IPS-NIHi7 (cell line): Measurements from ENCODE around the gene SDSL.

ENCODE experiments used
- DNase-seq: peaks from one replicate; pipeline ENCODE4 v3.0.0; 2012; ENCODE audit warnings: mixed read lengths; ENCODE audit errors: extremely low spot score

Gene SDSL

GRCh38 chr12:113468365-113469223 lies 46.4 kb downstream of the SDSL start:
- no peak for DNase-seq

DNA sequence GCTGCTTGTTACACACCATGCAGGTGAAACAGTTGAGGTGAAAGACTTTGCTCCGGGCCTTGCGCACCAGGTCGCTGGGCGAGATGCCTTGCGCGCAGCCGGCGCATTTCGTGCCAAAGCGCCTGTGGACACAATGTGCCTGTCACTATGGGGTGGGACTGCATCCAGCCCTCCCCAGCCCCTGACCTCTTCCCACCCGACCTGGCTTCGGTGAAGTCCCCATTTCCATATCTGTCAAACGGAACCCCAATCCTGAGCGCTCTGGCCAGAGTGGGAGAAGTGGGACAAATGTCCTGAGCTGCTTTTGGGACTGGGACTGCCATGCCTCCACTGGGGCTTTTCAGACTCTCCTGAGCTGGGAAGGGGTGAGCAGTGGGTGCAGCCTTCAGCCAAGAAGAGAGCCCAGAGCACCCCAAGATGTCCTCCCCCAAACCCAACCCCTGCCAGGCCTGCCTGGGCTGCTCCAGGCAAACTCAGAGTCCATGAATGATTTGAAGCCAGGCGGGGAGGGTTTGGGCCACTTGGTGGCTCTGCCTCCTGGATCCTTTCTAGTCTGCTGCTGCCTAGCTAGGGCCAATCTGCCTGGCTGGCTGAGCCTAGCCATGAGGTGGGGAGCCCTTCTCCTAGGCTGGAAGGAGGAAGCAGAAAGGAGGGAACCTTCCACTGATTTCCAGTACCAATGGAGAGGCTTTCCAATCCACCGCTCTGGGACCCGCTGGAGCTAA lies 47.2 kb downstream of the SDSL start:
- no peak for DNase-seq

- DNase-seq = no peak
Observed at GRCh38 chr12:113469949-113470743, 48.0 kb downstream of the SDSL start.

DNA sequence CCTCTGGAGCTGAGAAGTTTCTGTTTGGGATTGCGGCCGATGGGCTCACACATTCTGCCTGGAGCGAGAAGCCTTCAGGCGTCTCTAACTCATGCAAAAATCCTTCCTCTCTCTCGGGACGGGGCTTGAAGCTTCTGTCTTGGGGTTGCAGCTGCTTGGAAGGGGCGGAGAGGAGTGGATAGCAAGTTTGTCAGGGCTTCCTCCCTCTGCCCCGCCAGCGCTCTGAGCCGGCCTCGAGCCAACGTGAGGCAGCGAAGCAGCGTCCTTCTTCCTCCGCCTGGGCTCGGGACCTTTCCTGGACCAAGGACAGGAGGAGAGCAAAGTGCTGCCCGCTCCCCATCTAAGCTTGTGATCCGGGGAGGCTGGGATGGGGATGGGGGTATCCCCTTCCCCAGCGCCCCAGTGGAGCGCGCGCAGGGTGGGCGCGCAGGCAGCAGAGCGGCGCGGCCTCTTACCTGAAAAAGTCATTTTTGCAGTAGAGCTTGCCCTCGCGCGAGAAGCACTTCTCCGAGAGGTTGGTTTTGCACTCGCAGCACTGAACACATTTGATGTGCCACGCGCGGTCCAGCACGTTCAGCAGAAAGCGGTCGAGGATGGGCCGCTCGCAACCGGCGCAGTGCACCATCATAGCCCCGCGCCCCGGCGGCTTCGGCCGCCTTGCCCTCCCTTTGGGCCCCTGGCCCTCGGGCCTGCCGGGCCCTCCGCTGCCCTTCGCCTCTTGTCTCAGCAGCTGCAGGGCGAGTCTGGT lies 48.9 kb downstream of the SDSL start:
- DNase-seq = no peak

DNA sequence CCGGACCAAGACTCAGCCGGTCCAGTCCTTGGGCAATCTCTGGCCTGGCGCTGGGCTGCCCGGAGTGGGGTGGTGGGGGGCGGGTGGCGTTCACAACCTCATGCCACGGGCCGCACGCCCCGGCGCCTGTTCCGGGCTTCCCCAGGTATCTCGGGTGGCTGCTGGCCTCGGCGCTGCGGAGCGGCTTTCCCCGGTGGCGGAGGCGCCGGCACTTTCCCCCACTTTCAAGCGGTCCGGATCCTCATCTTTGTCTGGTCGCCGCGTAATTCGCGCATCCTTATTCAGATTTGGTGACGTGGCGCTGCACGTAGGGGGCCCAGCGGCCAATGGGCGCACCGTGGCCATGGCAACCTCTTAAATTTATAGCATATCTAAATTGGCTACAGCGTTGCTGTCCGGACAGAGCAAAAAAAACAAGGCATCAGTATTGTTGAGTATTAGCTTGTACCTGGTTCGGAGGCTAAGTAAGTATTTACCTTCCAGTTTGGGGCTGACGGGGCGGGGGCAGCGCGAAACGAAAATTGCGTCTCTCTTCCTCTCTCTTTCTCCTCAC lies 49.5 kb downstream of the SDSL start, which contains the start of gene LHX5:
LHX5 (minus strand) TSS at position 253 of the 553 bp plus-strand sequence. CDS start 373 bp downstream, outside the sequence.
- DNase-seq = no peak

- peak; percentile 48 for DNase-seq
Observed at GRCh38 chr12:113472191-113473121, 50.3 kb downstream of the SDSL start.

DNA sequence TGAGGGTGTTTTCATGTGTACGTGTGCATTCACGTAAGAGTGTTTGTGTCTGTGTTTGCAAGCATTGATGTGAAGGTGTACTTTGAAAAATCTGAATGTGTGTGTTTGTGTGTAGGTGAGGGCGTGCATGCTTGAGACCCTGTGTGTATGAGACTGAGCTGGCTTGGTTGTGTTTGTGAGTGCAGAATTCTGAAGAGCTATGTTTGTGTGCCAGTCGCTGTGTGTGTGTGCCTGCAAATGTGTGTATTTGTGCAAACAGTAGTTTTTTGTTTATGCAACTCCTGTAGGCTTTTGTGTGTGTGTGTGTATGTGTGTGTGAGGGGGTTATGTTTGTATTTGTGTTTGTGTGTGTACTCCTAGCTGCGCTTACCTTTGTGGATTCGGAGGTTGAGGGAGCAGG lies 51.2 kb downstream of the SDSL start:
- no peak for DNase-seq

DNA sequence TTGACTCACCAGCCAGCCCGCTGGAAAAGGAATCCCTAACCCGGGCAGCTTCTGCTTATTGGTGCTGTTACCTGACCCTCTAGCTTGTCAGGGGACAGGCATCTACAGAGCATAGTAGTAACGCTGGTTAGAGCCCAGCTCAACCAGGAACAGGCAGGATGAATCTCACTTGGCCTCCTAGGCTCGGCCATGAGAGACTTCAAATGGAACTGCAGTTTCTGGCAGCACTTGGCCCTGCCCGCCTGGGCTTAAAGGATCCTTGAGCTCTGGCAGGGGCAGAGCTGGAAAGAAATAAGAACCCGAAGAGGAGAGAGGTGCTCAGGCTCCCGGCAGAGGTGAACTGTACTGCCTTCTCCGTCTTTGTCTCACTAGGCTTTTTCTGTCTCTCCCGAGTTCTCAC lies 51.8 kb downstream of the SDSL start:
- no peak for DNase-seq

- no peak for DNase-seq
Observed at GRCh38 chr12:113474635-113475436, 52.7 kb downstream of the SDSL start.

DNA sequence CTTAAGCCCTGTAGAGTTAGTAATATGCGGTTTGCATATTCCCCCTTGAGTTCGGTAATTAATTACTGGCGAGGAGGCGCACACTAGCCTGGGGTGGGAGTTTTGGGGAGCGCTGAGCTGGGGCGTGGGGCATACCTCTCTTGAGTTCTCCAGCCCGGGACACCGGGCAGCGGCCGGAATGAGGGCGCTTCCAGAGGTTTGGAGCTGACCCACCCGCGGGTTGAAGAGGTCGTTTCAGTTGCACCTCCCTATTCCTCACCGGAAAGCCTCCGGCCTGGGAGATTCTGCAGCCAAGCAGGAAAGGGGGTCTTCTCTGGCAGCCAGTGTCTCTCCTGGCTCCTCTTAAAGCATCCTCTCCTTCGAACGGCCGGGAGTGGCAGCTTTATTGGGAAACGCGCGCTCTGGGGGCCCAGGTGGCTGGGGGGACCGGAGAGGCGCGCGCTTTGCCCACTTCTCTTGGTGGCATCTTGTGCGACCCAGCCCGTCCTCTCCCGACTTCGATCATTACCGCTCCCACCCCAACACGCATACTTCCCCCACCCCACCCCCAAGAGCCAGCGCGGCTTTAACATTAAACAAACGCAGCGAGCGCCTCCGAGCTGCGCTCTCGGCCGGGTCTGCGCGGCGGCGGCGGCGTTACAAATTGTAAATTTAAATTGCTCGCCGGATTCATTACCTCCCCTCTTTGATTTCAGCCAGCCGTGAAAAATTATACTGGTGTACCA lies 53.4 kb downstream of the SDSL start:
- DNase-seq = no peak

GRCh38 chr12:113476176-113476986 lies 54.2 kb downstream of the SDSL start:
- DNase-seq = no peak

DNA sequence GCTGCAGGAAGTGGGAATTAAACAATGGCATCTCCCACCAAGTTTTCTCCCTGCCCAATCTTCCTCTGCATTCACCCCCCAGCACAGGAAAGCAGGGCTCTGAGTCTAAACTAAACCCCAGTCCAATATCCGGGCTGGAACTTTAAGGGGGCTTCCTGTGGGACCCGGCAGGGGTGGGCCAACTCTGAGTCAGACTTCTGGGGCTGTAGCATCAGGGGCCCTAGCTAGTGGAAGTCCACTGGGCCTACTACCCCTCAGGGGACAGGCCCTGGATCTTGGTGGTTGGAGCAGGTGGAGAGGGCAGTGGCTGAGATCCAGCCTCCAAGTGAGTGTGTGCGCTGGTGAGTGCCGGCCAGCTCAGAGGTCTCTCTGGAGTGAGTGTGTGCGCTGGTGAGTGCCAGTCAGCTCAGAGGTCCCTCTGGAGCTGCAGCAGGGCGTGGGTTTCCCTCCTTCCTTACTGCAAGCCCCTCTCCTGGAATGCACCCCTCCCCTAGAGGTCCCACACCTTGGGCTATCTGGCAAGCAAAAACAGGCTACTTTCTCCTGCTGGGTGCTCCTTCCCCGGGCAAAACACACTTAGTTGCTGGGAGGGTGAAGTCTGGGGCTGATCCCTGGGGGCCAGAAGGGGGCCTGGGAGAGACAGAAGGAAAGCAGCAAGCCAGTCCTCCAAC lies 55.1 kb downstream of the SDSL start:
- peak; percentile 66 for DNase-seq

DNA sequence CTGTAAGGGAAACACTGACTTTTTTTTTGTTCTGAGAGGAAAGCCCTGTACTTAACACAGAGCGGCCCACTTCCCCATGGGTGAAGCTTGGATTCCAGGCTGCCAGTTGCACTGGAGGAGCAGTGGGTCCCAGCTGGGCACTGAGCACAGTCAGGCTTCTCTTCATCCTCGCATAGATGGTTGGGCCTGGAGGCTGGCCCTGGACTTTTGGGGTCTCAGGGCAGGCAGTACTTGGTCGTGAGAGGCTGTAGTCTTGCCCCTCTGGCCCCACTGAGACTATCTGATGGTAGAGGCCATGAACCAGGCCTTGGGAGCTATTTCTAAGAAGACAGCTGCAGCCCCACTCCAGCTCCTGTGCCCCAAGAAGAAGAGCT lies 55.6 kb downstream of the SDSL start:
- no peak for DNase-seq

DNA sequence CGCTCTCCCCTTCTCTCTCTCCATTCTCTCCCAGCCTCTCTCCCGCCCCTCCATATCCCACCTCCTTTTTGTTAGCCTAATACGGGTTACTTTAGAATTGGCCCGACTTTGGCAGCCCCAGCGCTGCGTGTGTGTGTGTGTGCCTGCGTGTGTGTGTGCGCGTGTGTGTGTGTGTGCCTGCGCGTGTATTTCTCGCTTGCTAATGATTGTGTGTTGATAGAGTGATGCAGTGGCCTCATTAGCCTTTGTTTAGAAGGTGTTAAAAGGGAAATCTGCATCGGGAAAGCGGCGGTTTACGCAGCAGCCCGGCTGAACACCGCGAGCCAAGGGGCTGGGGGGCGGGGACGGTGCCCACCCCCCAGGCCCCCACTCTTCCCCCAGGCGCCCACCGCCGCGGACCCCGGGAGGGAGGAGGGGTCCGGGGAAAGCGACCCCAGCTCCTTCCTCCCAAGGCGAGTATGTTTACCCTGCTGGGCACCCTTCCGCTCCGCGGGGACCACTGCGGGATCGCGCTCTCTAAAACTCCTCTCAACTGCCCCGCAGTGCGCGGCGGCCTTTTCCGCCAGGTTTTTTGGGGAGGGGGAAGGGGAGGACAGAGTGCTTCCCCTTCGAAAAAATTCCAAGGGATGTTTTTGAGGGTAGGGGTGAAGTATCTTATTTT lies 56.3 kb downstream of the SDSL start:
- no peak for DNase-seq

DNA sequence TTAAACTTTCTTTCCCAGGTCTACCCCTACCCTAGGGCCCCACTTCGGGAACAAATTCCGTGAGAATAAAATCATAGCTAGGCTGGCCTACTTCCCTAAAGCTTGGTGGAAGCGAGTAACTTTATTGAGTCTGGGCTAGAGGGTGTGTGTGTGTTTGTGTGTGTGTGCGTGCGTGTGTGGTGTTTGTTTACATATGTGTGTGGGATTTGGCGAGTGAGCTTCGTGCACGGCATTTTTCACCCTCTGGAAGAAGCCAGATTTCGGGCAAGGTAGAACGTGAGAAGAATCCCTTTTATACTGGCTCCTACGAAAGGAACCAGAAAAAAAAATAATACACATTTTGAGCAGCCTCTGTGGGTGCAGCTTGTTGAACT lies 57.0 kb downstream of the SDSL start:
- DNase-seq = no peak

- DNase-seq = peak; percentile 85
Observed at GRCh38 chr12:113479590-113480335, 57.6 kb downstream of the SDSL start.
